ENCODE measurements around the gene FER1L5.

FER1L5 gene

GRCh38 chr2:96681540-96681939, 39.0 kb downstream of the FER1L5 start:
- TF ChIP-seq, protein P1, sequence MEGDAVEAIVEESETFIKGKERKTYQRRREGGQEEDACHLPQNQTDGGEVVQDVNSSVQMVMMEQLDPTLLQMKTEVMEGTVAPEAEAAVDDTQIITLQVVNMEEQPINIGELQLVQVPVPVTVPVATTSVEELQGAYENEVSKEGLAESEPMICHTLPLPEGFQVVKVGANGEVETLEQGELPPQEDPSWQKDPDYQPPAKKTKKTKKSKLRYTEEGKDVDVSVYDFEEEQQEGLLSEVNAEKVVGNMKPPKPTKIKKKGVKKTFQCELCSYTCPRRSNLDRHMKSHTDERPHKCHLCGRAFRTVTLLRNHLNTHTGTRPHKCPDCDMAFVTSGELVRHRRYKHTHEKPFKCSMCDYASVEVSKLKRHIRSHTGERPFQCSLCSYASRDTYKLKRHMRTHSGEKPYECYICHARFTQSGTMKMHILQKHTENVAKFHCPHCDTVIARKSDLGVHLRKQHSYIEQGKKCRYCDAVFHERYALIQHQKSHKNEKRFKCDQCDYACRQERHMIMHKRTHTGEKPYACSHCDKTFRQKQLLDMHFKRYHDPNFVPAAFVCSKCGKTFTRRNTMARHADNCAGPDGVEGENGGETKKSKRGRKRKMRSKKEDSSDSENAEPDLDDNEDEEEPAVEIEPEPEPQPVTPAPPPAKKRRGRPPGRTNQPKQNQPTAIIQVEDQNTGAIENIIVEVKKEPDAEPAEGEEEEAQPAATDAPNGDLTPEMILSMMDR (IDR thresholded peaks at IDR 0.05; ENCODE audit: low read depth, low read length) = no peak
- no peak overlapping the region for H3K4me3 ChIP-seq (ENCODE audit: low read depth, low read length)

DNA sequence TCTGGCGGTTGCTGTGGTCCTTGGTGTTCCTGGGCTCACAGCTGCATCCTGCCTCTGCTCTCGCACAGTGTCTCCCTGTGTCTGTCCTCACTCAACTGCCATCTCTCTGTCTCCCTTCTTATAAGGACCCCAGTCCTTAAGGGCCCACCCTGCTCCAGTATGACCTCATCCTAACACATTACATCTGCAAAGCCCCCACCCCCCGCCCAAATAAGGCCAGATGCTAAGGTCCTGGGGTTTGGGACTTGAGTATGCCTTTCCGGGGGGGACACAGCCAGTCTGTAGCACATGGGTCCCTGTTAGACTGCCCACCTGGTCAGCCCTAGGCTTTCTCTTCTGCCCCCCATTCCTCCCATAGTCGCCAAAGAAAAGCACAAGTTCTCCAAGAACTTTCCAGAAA, 40.7 kb downstream of the FER1L5 start:
- H3K4me3 ChIP-seq (ENCODE audit: low read depth, low read length) = no peak overlapping the region
- TF ChIP-seq, protein P1 (IDR thresholded peaks at IDR 0.05; ENCODE audit: low read depth, low read length) = no peak

- no peak overlapping the region for H3K4me3 ChIP-seq (ENCODE audit: low read depth, low read length)
- TF ChIP-seq, protein P1 (IDR thresholded peaks at IDR 0.05; ENCODE audit: low read depth, low read length) = no peak
These were observed 41.6 kb downstream of the FER1L5 start for GRCh38 chr2:96683972-96684820.

DNA sequence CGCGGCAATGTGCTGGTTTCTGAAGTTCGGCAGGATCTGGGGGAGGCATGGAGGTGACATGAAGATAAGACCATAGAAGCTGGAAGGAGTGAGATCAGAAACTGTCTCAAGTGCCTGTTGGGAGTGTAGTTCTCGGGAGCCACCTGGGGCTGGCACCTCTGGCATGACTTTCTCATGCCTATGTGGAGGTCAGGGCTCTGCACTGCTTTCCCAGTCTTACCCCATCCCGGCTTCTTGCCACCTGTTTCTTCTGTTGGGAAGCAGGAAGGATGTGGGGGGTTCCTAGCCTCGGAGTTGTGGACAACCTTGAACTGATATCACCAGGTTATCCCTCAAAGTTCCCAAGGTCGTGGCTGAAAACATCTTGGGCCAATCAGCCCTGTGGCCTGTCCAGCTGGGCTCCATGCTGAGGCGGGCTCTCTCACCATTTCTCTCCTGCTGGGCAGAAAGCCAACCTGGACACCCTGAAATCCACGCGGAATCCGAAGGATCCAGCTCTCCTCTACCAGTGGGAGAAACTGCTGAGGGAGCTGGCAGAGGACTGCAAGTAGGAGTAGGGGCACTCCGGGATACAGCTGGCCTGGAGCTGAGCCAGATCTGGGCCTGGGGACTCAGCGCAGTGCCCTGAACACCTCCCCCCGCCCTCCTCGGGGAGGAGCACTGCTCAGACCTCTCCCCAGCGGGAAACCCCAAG, 42.5 kb downstream of the FER1L5 start:
- no peak overlapping the region for H3K4me3 ChIP-seq (ENCODE audit: low read depth, low read length)
- TF ChIP-seq, protein P1 (IDR thresholded peaks at IDR 0.05; ENCODE audit: low read depth, low read length) = no peak

DNA sequence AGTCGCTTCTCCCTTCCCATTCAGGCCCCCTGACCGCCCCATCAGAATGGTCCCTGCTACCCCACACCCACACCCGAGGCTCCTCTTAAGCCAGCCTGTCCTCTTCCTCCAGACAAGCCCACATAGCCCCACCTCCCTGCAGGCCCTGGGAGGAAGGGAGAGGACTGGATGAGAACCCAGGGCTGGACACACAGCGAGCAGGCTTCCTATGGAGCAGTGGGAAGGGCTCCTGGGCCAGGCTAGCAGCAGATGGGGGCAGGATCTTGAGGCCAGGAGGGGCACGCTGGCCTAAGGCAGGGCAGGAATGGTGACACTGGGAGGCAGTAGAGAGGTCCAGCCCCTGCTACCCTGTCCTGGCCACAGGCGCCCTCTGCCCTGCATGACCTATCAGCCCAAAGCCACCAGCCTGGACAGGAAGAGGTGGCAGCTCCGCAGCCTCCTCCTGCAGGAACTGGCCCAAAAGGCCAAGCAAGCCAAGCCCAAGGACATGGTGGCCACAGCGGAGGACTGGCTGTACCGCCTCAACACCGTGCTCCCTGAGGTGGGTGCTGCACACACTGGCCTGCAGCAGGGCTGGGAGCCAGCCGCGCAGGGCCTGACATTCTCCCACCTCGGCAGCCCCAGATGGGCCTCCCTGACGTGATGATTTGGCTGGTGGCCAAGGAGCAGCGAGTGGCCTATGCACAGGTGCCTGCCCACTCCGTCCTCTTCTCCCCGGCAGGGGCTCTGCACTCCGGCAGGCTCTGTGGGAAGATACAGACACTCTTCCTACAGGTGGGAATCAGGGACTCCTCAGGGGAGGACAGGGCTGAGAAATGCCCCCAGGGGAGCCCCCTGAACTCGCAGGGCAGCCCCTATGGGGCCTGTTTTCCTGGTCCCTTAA, 43.3 kb downstream of the FER1L5 start:
- H3K4me3 ChIP-seq (ENCODE audit: low read depth, low read length) = no peak overlapping the region
- TF ChIP-seq, protein P1 (IDR thresholded peaks at IDR 0.05; ENCODE audit: low read depth, low read length) = no peak

GRCh38 chr2:96687266-96687665, 44.7 kb downstream of the FER1L5 start:
- H3K4me3 ChIP-seq (ENCODE audit: low read depth, low read length) = no peak overlapping the region
- TF ChIP-seq, protein P1 (IDR thresholded peaks at IDR 0.05; ENCODE audit: low read depth, low read length) = no peak

Data from WI38 (cell line).